KMS-11 (cell line): ENCODE data around the gene MAFB.

ENCODE experiments used
- H2AFZ ChIP-seq: fragments of 200-600 bp; sonication (generic); 2 replicates; pipeline ENCODE4 v1.6.1; 2016; ENCODE audit warnings: antibody characterized with exemption, mixed run types, low read depth
- H3K27ac ChIP-seq: fragments of 200-600 bp; sonication (generic); 2 replicates; pipeline ENCODE4 v1.6.1; 2016; ENCODE audit warnings: mild to moderate bottlenecking, mixed run types
- H3K27me3 ChIP-seq: fragments of 200-600 bp; sonication (generic); 2 replicates; pipeline ENCODE4 v1.6.1; 2017; ENCODE audit warnings: mild to moderate bottlenecking, low read depth, mixed run types, moderate library complexity; ENCODE audit not compliant: insufficient read depth
- H3K36me3 ChIP-seq: fragments of 200-600 bp; sonication (generic); 2 replicates; pipeline ENCODE4 v1.6.1; 2017; ENCODE audit warnings: mild to moderate bottlenecking, mixed run types; ENCODE audit not compliant: insufficient read depth
- H3K4me1 ChIP-seq: fragments of 200-600 bp; sonication (generic); 2 replicates; pipeline ENCODE4 v1.6.1; 2016; ENCODE audit warnings: mild to moderate bottlenecking, low read depth, mixed run types; ENCODE audit not compliant: poor library complexity, severe bottlenecking
- H3K4me2 ChIP-seq: fragments of 200-600 bp; sonication (generic); 2 replicates; pipeline ENCODE4 v1.7.0; 2016; ENCODE audit warnings: mild to moderate bottlenecking, mixed run types
- H3K4me3 ChIP-seq: fragments of 200-600 bp; sonication (generic); IDR thresholded peaks from 2 replicates; pipeline ENCODE4 v1.6.1; 2017; ENCODE audit warnings: low read depth, low read length, mixed read lengths; ENCODE audit not compliant: insufficient read depth
- H3K79me2 ChIP-seq: fragments of 200-600 bp; sonication (generic); 2 replicates; pipeline ENCODE4 v1.6.1; 2016; ENCODE audit warnings: low read depth, mixed run types; ENCODE audit not compliant: insufficient read depth
- H3K9ac ChIP-seq: fragments of 200-600 bp; sonication (generic); 2 replicates; pipeline ENCODE4 v1.6.1; 2016; ENCODE audit warnings: mild to moderate bottlenecking, mixed run types
- H4K20me1 ChIP-seq: fragments of 200-600 bp; sonication (generic); 2 replicates; pipeline ENCODE4 v1.6.1; 2016; ENCODE audit warnings: mild to moderate bottlenecking, mixed run types; ENCODE audit not compliant: insufficient read depth
- TF ChIP-seq, protein P1 (sequence below): fragments of 200-600 bp; sonication (generic); conservative IDR thresholded peaks from 2 replicates; pipeline ENCODE4 v1.6.1; 2017; ENCODE audit warnings: low read depth, mild to moderate bottlenecking, antibody characterized with exemption, low read length, moderate library complexity, mixed read lengths

Gene MAFB

GRCh38 chr20:40651151-40651550 lies 37.9 kb downstream of the MAFB start:
- TF ChIP-seq, protein P1, sequence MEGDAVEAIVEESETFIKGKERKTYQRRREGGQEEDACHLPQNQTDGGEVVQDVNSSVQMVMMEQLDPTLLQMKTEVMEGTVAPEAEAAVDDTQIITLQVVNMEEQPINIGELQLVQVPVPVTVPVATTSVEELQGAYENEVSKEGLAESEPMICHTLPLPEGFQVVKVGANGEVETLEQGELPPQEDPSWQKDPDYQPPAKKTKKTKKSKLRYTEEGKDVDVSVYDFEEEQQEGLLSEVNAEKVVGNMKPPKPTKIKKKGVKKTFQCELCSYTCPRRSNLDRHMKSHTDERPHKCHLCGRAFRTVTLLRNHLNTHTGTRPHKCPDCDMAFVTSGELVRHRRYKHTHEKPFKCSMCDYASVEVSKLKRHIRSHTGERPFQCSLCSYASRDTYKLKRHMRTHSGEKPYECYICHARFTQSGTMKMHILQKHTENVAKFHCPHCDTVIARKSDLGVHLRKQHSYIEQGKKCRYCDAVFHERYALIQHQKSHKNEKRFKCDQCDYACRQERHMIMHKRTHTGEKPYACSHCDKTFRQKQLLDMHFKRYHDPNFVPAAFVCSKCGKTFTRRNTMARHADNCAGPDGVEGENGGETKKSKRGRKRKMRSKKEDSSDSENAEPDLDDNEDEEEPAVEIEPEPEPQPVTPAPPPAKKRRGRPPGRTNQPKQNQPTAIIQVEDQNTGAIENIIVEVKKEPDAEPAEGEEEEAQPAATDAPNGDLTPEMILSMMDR, result no peak
- H3K4me3 ChIP-seq, result no peak overlapping the region
- no peak overlapping the region for H3K27ac ChIP-seq
- no peak overlapping the region for H3K4me2 ChIP-seq
- H3K4me1 ChIP-seq, result no peaks in the 10 kb centered on the region
- H3K27me3 ChIP-seq, result no peaks in the 10 kb centered on the region
- H3K9ac ChIP-seq, result no peak overlapping the region
- no peaks in the 10 kb centered on the region for H3K36me3 ChIP-seq
- no peaks in the 10 kb centered on the region for H4K20me1 ChIP-seq
- H2AFZ ChIP-seq, result no peak overlapping the region
- H3K79me2 ChIP-seq, result no peaks in the 10 kb centered on the region

- H3K36me3 ChIP-seq, result no peaks in the 10 kb centered on the region
- H3K4me1 ChIP-seq, result no peaks in the 10 kb centered on the region
- no peak overlapping the region for H3K4me2 ChIP-seq
- H3K79me2 ChIP-seq, result no peaks in the 10 kb centered on the region
- H3K4me3 ChIP-seq, result no peak overlapping the region
- no peaks in the 10 kb centered on the region for H3K27me3 ChIP-seq
- no peaks in the 10 kb centered on the region for H4K20me1 ChIP-seq
- H3K27ac ChIP-seq, result no peak overlapping the region
- TF ChIP-seq, protein P1, result no peak
- H3K9ac ChIP-seq, result no peak overlapping the region
- H2AFZ ChIP-seq, result no peak overlapping the region
Measured at GRCh38 chr20:40650707-40651106, 38.3 kb downstream of the MAFB start.

GRCh38 chr20:40648210-40649072 lies 40.6 kb downstream of the MAFB start:
- H3K4me2 ChIP-seq, result no peak overlapping the region
- H3K36me3 ChIP-seq, result no peaks in the 10 kb centered on the region
- no peak overlapping the region for H3K9ac ChIP-seq
- no peaks in the 10 kb centered on the region for H3K27me3 ChIP-seq
- no peak overlapping the region for H3K4me3 ChIP-seq
- H3K4me1 ChIP-seq, result no peaks in the 10 kb centered on the region
- H4K20me1 ChIP-seq, result no peaks in the 10 kb centered on the region
- no peak overlapping the region for H2AFZ ChIP-seq
- TF ChIP-seq, protein P1, result no peak
- no peaks in the 10 kb centered on the region for H3K79me2 ChIP-seq
- no peak overlapping the region for H3K27ac ChIP-seq

DNA sequence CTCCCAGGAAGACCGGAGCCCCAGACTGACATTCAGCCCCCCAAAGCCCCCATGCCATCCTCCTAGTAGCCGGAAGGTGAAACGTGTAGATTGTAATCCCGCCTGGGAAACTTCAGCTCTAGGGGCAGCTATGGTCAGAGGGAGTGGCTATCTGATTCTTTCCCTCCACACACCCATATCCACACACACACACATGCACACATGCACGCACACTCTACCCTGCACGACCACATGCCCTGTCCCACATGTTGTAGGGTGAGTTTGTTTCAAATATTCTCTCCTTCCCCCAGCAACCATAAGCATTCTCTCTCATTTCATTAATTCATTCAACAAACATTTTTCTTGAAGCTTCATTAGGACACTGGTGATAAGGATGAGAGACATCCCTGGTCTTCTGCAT lies 42.2 kb downstream of the MAFB start:
- TF ChIP-seq, protein P1, result no peak
- H3K4me2 ChIP-seq, result no peak overlapping the region
- H3K27me3 ChIP-seq, result no peaks in the 10 kb centered on the region
- no peaks in the 10 kb centered on the region for H3K4me1 ChIP-seq
- H3K4me3 ChIP-seq, result no peak overlapping the region
- H3K79me2 ChIP-seq, result no peaks in the 10 kb centered on the region
- H3K27ac ChIP-seq, result no peak overlapping the region
- no peak overlapping the region for H2AFZ ChIP-seq
- no peaks in the 10 kb centered on the region for H3K36me3 ChIP-seq
- no peak overlapping the region for H3K9ac ChIP-seq
- no peaks in the 10 kb centered on the region for H4K20me1 ChIP-seq
